Endometrial microvascular endothelial cells (primary cell): Measurements from ENCODE around the gene FYN. TPM values are rescaled to one million over a fixed set of nuclear protein-coding genes. Genes with fewer than 3 reads are reported as not detected.

Experiments
- in situ Hi-C: cut with HindIII; loops from 2 replicates; pipeline ENCODE4 v1.10.0; 2017; ENCODE audit warnings: low sequenced_read_pairs, low pct_unique_long_range_greater_than_20kb; ENCODE audit errors: inconsistent ontology term
- total RNA-seq: library from RNA; depleted of rRNA; stranded (reverse); fragments of >200 nt; gene quantifications from one replicate; pipeline ENCODE4 v1.2.3, GENCODE V29; 2015; ENCODE audit errors: inconsistent ontology term

FYN gene
- total RNA-seq, 1 donor from 2014 or later = 117 TPM

DNA sequence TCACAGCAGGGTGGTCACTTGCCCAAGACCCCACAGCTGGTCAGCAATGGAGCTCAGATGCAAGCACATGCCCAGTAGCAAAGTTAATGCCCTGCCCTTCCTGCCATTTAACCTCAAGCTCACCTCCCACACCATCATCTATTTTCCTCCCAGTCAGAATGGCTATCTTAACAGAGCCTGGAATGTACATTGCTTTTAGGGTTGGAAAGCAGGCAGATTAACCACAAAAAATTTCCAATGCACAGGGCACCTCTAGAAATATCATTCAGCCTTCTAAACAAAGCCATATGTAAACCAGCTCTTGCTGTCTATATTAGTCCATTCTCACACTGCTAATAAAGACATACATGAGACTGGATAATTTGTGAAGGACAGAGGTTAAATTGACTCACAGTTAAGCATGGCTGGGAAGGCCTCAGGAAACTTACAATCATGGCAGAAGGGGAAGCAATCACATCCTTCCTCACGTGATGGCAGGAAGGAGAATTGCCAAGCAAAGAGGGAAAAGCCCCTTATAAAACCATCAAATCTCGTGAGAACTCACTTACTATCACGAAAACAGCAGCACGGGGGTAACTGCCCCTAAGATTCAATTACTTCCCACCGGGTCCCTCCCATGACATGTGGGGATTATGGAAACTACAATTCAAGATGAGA lies 106.9 kb downstream of the FYN start:
- in situ Hi-C loops = no loop called here

DNA sequence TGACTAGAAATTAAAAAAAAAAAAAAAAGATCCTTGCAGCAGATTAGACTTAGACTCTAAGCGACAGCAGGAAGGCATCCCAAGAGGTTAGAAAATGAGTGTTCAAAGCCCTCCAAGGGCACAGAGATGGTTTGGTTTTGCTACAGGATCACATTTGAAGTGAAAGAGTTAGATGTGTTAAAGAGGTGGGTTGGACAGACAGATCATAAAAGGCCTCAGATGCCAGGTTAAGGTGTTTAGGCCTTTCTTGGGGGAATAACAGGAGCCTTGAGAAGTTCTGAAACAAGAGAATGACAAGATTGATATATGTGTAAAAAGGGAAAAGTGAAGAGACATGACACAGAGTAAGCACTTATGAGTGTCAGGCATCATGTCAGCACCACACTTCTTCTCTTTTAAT lies 107.5 kb downstream of the FYN start:
- in situ Hi-C loops = no loop called here

DNA sequence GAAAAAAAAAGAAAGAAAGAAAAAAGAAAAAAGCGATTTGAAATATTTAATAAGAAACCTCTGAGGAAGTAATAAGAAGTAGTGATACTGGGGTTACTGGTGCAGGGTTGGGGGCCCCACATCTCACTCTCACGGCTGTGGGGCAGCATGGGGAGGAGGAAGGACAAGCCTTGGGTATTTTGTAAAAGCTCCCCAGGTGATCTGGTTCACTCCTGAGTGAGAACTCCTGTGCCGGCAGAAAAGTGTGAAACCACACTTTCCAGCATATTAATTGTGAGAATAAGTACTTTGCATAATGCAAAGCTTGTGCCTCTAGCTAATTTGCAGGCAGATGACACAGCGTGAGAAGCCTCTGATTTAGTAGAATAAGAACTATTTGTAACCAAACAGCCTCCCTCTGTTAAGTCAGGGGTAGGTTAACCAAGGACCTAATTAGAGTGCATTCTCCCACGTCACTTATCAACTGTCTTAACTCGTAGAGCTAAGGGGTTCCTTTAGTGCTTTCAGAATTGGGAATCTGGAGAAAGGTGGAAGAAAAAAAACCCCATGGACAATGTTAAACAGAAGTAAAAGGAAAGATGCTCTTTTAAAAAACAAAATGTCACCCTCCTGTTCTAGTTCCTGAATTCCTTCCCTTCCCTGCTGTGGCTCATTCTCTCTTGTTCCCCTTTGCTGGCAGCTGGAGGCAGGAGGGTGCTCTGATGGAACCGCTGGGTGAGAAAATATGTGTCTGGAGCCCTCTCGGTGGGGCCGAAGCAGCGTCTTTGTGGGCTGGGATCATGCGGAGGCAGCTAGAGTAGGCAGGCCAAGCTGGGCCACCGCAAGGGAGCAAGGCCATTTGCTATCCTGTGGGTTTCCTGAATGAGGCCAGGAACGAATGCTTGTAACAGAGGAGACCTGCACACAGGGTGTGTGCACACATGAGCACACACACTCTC lies 108.7 kb downstream of the FYN start:
- in situ Hi-C loops = no loop called here

DNA sequence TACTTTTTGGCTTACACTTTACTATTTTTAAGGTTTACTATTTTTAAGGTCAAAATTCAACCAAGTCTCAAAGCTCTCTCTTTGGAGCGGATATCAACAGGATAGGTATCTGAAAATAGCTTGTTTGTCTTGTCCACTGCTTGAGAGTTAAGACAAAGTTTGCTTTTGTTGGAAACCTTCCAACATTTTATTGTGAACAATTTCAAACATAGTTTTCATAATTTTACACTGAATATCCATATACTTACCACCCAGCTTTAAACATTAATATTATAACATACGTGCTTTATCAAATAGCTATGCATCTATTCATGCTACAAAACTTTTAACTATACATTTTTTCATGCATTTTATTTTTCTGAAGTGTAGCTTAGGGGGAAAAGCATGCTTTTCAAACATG lies 109.9 kb downstream of the FYN start:
- in situ Hi-C loops = no loop called here

DNA sequence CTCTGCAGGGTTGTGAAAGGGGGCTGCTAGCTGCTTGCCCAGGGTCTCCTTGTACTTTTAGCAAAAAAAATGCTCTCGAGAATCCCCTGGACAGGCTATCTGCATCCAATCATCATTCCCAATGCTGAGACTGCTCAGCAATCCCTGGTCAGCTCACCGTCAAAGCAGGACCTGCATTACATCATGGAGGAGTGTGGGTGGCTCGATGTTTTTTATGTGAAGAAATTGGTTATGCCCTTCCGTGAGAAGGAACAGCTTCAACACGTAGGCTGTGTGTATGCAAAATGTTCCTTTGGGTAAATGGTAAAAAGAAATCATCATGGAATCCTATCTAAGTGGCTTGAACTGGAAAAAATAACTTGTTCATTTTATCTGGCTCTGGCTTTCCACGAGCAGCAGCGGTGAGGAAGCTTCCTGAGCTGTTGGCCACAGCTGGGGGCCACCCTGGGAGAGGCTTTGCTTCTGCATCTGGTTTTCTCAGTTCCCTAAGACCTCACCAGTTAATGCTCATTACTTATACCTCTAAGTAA lies 111.4 kb downstream of the FYN start:
- in situ Hi-C loops = no loop called here

DNA sequence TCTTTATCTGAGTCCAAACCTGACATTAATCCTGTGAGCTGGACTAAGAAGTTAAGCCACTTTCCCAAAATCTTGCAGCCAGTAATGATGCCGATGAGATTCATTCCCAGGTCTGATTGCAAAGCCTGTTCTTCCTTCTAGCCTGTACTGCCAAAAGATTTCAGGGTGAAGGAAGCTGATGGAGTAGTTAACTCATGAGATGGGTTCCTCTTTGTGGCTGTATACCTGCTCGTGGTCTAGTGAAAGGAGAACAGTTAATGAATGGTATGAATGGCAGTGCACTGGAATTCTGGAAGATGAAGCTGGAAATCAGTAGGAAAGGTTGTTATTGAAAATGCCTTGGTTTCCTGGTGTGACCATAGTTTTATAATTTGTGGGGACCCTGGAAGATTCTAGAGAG lies 112.0 kb downstream of the FYN start:
- in situ Hi-C loops = no loop called here

DNA sequence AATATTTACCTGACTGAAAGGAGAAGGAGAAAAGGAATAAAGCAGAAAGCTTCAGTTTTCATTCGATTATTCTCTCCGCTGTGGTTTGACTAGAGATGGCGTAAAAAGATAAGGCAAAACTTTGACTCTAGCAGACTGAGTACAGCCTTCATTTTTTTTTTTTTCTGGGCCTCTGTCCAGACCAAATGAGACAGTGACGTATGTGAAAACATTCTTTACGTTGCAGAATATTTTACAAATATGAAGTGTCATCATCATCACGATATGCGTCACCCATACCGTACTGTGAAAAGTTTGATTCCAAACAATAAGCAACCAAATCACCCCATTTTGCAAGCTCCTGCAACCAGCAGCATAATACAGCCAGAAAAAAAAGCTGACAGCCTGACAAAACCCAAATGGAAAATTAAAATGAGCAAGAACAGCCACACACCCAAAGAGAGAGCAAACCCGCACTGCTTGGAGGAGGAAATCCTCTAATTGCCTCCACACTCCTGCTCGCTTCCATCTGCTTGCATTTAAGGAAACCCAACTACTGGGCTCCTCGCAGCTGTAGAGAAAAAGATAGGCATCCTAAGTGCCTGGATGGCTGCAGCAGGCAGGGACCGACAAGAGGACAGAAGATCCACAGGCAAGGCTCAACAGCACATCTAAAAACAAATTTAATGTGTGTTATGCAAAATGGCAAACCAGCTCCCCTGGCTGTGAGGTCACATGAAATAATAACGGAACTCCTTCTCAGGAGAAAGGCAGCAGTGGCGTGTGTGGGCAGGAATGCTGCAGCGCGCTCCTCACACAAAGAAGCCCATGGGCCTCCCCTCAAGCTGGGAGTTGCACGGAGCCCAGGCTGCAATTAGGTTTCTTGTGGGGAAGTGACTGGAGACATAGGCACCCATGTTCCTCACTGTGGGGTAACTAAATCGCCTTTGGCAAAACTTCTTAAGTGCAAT lies 113.1 kb downstream of the FYN start:
- in situ Hi-C loops = no loop called here

DNA sequence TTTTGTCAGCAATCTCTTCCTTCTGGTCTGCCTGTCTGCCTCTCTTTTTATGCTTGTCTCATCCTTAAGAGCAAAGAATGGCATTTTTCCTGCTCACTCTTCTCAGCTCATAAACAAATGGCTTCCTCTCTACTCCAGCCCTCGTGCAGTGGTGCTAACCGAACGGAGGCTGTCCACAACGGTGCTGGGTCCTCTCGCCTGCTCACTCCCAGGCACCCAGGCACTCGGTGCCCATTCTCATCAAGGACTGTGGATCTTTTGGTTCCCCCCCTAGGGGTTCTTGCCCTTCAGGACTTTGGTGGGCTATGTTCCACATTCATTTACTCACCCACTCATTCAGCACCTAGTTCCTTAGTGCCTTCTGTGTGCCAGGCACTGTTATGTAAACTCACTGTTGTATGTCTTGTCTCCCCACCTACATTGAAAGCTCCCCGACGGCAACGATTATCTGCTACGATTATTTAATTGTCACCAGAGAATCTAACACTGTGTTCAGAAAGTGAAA lies 113.9 kb downstream of the FYN start:
- in situ Hi-C loops = no loop called here

DNA sequence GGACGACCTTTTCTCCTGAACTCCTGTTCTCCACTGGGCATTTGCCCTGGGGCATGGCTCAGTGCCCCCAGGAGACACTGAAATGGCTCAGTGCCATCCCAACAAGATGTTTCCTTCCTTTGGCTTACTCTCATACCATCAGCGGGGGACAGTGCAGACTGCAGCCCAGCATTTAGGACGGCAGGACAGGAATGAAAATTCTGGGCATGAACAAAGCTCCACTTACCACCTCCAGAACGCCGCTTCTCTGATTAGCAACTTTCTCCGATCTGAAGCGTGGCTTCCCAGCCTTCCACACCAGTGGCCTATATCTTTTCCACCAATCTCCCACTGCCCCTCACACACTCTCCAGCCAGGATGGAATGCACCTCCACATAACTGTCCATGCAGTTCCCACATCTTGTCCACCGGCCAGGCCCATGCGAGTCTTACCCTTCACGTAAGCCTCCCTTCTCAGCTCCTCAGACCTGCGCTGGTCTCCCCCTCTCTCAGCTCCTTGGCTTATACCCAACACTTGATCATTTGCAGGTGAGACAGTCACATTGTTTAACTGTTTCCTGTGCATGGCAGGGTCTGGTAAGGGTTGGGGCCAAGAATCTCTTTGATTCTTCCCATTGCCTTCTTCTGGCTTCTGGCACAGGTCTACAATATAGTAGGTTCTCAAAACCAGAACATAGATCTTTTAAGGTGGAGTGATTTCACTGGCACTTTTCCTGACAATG lies 114.5 kb downstream of the FYN start:
- in situ Hi-C loops = no loop called here

DNA sequence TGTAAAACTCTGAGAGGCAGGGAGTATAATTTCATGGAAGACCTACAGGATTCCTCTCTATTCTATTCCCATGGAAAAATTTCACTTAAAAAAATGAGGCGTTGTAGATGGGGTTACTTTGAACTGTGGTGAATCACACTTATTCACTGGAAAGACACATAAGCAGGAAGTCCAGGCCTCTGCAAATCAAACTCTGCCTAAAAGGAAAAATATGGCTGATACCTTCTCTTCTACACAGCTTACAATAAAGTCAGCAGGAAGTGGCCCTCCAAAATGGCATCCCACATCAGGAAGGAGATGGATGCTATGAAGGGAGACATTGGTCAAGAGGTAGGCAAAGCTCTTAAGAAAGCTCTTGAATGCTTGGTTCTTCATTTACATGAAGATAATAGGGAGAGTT lies 115.9 kb downstream of the FYN start:
- in situ Hi-C loops = no loop called here

DNA sequence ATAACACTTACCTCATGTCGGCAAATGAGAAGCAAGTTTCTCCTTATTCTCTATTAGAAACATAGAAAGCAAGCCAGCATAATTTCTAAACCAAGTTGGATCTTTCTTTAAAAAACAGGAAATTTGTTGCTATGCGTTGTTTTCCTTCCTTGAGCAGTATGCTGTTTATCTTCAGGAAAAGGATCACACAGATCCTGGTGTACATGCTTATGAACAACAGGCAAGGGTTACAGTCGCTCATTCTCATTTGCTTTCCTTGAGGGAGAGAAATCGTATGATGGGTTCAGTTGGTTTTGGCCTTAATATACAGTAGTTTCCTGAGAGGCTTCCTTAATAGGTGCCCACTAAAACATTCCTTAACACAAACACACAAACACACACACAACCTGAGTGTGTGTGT lies 118.8 kb downstream of the FYN start:
- in situ Hi-C loops = no loop called here

DNA sequence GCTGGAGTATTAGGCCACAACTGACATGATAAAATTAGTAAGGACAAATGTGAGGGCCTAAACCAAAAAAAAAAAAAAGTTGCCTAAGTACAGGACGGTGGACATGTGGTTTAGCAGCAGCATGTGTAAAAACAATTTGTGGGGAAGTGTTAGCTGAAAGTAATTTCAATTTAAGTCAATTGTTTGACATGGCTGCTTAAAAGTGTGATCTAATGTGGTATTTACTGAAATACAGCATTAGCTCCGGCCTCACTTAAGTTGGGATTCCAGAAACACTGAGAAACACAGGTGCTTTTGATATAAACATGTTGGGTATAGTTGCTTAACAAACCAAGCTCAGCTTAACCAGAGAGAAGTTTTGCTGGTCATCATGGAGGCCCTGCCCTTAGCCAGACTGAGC lies 119.7 kb downstream of the FYN start:
- in situ Hi-C loops = no loop called here

DNA sequence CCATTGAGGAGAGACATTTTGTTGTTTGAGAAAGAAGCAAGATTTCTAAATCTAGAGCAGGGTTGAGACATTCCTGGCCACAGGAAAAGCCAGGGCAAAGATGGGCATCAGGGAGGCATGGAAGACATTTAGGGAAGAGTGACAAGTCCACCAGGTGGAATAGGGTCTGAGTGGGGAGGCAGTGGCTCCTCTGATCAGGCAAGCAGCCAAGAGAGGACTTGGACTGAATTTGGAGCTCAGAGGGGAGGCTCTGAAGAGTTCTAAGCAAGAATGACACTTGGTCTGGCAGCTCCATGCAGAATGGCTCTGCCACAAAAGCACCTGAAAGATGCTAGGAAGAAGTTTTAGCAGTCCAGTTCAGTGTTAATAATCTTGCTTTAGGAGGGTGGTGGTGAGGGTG lies 120.8 kb downstream of the FYN start:
- in situ Hi-C loops = no loop called here

DNA sequence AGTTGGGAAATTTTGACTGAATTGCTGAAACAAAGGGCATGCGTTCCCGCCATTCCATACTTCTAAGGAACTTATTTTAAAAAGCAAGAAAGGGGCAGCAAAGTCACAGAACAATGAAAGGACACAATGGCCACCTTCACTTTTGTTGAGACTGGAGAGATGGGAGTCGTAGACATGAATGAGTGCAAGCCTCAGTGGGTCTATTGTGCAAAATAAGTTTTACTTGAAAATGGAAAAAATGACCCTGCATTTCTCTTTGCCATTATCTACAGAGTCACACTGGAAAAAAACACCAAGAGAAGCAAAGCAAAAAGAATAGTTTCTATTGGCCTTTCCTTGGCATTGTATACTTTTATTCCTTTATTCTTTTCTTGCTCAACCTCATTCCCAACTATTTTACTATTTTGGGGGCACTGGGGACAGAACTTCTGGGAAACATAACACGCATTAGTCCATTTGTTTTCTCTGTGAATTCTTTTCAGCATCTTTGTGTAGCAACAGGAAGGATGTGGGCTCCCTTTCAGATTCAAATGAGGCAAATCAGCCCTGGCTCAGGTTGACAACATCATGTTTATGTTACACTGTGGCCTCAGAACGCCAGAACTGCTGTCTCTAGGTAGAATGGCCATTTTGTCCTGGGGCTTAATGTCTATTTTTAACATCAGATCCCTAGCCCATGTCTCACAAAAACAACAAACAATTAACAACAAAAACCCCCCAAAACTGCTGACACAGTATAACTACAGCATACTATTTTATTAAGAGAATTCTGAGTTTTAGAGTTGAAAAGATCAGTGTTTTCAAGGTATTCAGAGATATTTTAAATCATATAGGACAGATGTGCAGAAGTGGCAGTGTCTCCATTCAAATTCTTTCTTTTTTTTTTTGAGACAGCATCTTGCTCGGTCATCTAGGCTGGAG lies 122.2 kb downstream of the FYN start:
- in situ Hi-C loops = no loop called here

DNA sequence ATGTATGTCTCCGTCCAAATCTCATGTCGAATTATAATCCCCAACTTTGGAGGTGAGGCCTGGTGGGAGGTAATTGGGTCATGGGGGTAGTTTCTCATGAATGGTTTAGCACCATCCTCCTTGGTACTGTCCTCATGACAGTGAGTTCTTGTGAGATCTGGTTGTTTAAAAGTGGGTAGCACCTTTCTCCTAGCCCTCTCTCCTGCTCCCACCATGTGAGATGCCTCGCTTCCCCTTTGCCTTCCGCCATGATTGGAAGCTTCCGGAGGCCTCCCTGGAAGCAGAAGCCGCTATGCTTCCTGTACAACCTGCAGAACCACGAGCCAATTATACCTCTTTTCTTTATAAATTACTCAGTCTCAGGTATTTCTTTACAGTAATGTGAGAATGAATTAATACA lies 123.1 kb downstream of the FYN start:
- in situ Hi-C loops = no loop called here

DNA sequence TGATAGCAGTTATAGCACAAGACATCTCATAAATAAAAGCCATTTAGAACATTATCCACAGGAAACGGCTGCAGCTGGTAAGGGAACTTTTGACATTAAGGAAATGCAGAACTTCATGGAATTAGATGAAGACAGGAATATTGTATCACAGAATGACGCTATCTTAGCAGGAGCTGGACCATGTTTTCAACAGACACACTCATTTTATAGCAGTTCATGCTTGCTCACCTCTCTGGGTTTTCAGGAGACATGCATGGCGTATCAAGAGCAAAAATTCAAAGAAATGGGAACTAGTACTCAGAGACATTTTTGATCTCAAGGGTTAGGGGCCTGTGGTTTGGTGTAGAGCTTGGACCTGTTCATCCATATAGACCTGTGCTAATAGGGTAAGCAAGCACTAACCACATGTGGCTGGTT lies 125.0 kb downstream of the FYN start:
- in situ Hi-C loops = no loop called here

DNA sequence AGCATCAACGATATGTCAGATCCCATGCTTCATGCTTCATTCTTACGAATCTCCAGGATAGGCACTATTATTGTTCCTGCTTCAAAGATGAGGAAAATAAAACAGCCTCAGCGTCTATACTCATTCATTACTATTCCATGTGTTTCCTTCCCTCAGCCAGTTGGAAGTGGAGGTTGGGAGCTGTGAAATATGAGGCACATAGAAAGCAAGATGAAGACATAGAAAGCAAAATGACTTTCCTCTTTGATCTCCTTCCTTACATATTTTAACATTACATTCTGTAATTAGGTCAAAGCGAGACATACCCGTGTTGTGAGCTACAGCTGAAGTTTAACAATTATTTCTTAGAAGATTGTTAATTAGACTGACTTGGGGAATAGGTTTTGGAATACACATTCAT lies 125.4 kb downstream of the FYN start:
- in situ Hi-C loops = no loop called here
